K562 (cell line): ENCODE results near the gene PHLDA3. TPM values are rescaled to one million over a fixed set of nuclear protein-coding genes. Genes with fewer than 3 reads are reported as not detected.
A peak's percentile ranks its signal among the peaks of the same experiment; 100 is the strongest.

Experiments
- ATAC-seq: fragments of 200-7000 bp; cut with Tn5 transposase; 3 replicates; pipeline ENCODE4 v1.9.1; 2020; ENCODE audit warnings: moderate library complexity
- BruUV-seq: library from RNA; stranded (reverse); fragments of 400-500 nt; replicated peaks from 2 replicates; lab custom pipeline; 2021; lab: Mats Ljungman, UMichigan
- CTCF ChIA-PET: fragments of 300-600 bp; formaldehyde crosslinking; extraction: SDS; loops from one replicate; lab custom pipeline; 2021; ENCODE audit warnings: low intra/inter-chr PET ratio; lab: Yijun Ruan, JAX
- POLR2A ChIA-PET: fragments of 300-600, 350-650 bp; sonication (Branson Sonifier 250); formaldehyde crosslinking; extraction: SDS; loops from one replicate; lab custom pipeline; 2021; ENCODE audit warnings: antibody characterized with exemption, inconsistent platforms; lab: Yijun Ruan, JAX
- DNase-seq, 4 experiments: peaks; one replicate each; pipeline versions ENCODE4 v3.0.0 to v3.0.0-alpha.2; 2011 to 2018; ENCODE audit warnings: low spot score in 3 of 4, mixed read lengths in 3 of 4; ENCODE audit errors: extremely low read depth in 1 of 4
- FAIRE-seq: peaks from 2 replicates; lab custom pipeline; 2011; peaks lifted over from hg19 to GRCh38; lab: Jason Lieb, UNC
- H2AFZ ChIP-seq: 2 replicates; pipeline ENCODE4 v1.6.0; 2011; ENCODE audit warnings: low read depth, low read length, control low read depth, inconsistent platforms
- H3K27ac ChIP-seq: fragments of 200-600 bp; 3 replicates; pipeline ENCODE4 v1.8.0; 2011; ENCODE audit warnings: low read depth, mild to moderate bottlenecking, control low read depth, inconsistent platforms, low read length, moderate library complexity, mixed read lengths; ENCODE audit errors: extremely low read depth
- H3K27me3 ChIP-seq, 2 experiments: fragments of 300-600 bp in 1 of 2; 2 replicates in 1 of 2; 3 replicates in 1 of 2; pipeline versions ENCODE4 v1.6.0 to v1.8.0; 2011; ENCODE audit warnings: inconsistent platforms in 2 of 2, low read length in 2 of 2, mild to moderate bottlenecking in 1 of 2, mixed read lengths in 1 of 2, moderate library complexity in 1 of 2; ENCODE audit not compliant: control insufficient read depth in 2 of 2, insufficient read depth in 2 of 2
- H3K36me3 ChIP-seq: fragments of 300-600 bp; 3 replicates; pipeline ENCODE4 v1.8.0; 2011; ENCODE audit warnings: mild to moderate bottlenecking, low read length, inconsistent platforms; ENCODE audit not compliant: control insufficient read depth, insufficient read depth
- H3K4me1 ChIP-seq, 2 experiments: fragments of 200-600 bp in 1 of 2; replicated peaks in 1 of 2; 2 replicates in 1 of 2; 3 replicates in 1 of 2; pipeline versions ENCODE4 v1.5.1 to v1.8.0; 2011; ENCODE audit warnings: inconsistent platforms in 2 of 2, low read length in 2 of 2, mild to moderate bottlenecking in 1 of 2, mixed read lengths in 1 of 2, moderate library complexity in 1 of 2; ENCODE audit not compliant: control insufficient read depth in 2 of 2, insufficient read depth in 2 of 2
- H3K4me2 ChIP-seq: 2 replicates; pipeline ENCODE4 v1.6.1; 2011; ENCODE audit warnings: low read length, control low read depth, inconsistent platforms, mixed read lengths; ENCODE audit not compliant: insufficient read depth
- H3K4me3 ChIP-seq: fragments of 200-600 bp; sonication (generic), shearing (Covaris generic); 2 replicates; pipeline ENCODE4 v1.5.1; 2016; ENCODE audit warnings: control low read depth, inconsistent platforms
- H3K79me2 ChIP-seq: fragments of 200-600 bp; 3 replicates; pipeline ENCODE4 v1.8.0; 2011; ENCODE audit warnings: low read length, inconsistent platforms; ENCODE audit not compliant: control insufficient read depth, insufficient read depth
- H3K9ac ChIP-seq, 2 experiments: 2 replicates each; pipeline versions ENCODE4 v1.6.0 to v1.6.1; 2011; ENCODE audit warnings: low read depth in 2 of 2, low read length in 2 of 2, control low read depth in 1 of 2, inconsistent platforms in 1 of 2, mild to moderate bottlenecking in 1 of 2, mixed read lengths in 1 of 2; ENCODE audit not compliant: insufficient read depth in 1 of 2
- H3K9me1 ChIP-seq: one replicate; pipeline ENCODE4 v1.6.0; 2011; ENCODE audit warnings: inconsistent platforms, mild to moderate bottlenecking, low read length, moderate library complexity; ENCODE audit not compliant: control insufficient read depth, insufficient read depth
- H3K9me3 ChIP-seq: replicated peaks from 2 replicates; pipeline ENCODE4 v1.5.1; 2011; ENCODE audit warnings: low read depth, low read length, inconsistent platforms; ENCODE audit not compliant: control insufficient read depth, insufficient read depth
- H4K20me1 ChIP-seq: replicated peaks from 2 replicates; pipeline ENCODE4 v1.6.1; 2011; ENCODE audit warnings: low read length, inconsistent platforms, mixed read lengths; ENCODE audit not compliant: control insufficient read depth, insufficient read depth
- ADNP ChIP-seq: fragments of 200-800 bp; sonication (Bioruptor generic); IDR thresholded peaks from 2 replicates; pipeline ENCODE4 v1.6.1; 2016; ENCODE audit warnings: missing genetic modification characterization, missing compliant biosample characterization
- BRF1 ChIP-seq: IDR thresholded peaks from 3 replicates; pipeline ENCODE4 v1.6.1; 2011; ENCODE audit warnings: borderline replicate concordance, mild to moderate bottlenecking; ENCODE audit not compliant: insufficient read length; ENCODE audit errors: extremely low read depth
- CHD1 ChIP-seq: fragments of 200-600 bp; sonication (generic); IDR thresholded peaks from one replicate; pipeline ENCODE4 v1.6.1; 2012; ENCODE audit warnings: mild to moderate bottlenecking, moderate library complexity, low read length, inconsistent platforms
- CREBBP ChIP-seq: IDR thresholded peaks from one replicate; pipeline ENCODE4 v1.6.1; 2012; ENCODE audit warnings: low read depth, mild to moderate bottlenecking, control low read depth, inconsistent platforms, low read length
- GATA2 ChIP-seq: sonication (generic); formaldehyde crosslinking; IDR thresholded peaks from 2 replicates; pipeline ENCODE4 v1.4.0; 2020; ENCODE audit warnings: mild to moderate bottlenecking, missing genetic modification reagents
- RAD21 ChIP-seq, 2 experiments: fragments of 250-450 bp in 1 of 2; fragments of 450-650 bp in 1 of 2; sonication (Bioruptor Pico) in 1 of 2; formaldehyde crosslinking in 1 of 2; IDR thresholded peaks in 1 of 2; conservative IDR thresholded peaks in 1 of 2; 2 replicates each; pipeline versions ENCODE4 v1.4.0 to v1.8.0; 2020 to 2022; ENCODE audit warnings: mild to moderate bottlenecking in 2 of 2, moderate library complexity in 1 of 2
- RB1 ChIP-seq: fragments of 450-650 bp; IDR thresholded peaks from 2 replicates; pipeline ENCODE4 v1.6.1; 2017; ENCODE audit warnings: low read depth, mild to moderate bottlenecking
- ZNF431 ChIP-seq: sonication (generic); formaldehyde crosslinking; IDR thresholded peaks from 2 replicates; pipeline ENCODE4 v1.8.0; 2022; ENCODE audit warnings: mild to moderate bottlenecking, missing genetic modification reagents
- WGBS: fragments of 100-300 bp; shearing (Covaris generic); methylation state at CpG from one replicate; pipeline ENCODE4 v1.1.6; 2016; ENCODE audit warnings: low coverage, mixed read lengths; ENCODE audit not compliant: insufficient coverage; ENCODE audit errors: missing lambda C conversion rate; 5-methylcytosine and 5-hydroxymethylcytosine counted together
- in situ Hi-C: fragments of 300-500 bp; cut with MboI; formaldehyde crosslinking; loops from 4 replicates; pipeline ENCODE4 v1.15.0; 2018; ENCODE audit warnings: inconsistent platforms, mixed read lengths
- intact Hi-C: fragments of 100-400 bp; cut with micrococcal nuclease; formaldehyde crosslinking; loops from 2 replicates; pipeline ENCODE4 v1.14.2; 2022
- polyA plus RNA-seq, 8 experiments: library from polyadenylated mRNA; depleted of rRNA in 4 of 8; stranded (reverse) in 5 of 8; unstranded in 3 of 8; fragments of >200 nt; fragmentation: Nextera tagmentation in 2 of 8; fragmentation: Illumina TruSeq in 1 of 8; extraction: Ambion mirVana in 2 of 8; extraction: Trizol in 1 of 8; gene quantifications; 2 replicates each; pipeline versions ENCODE4 v1.2.1 to v1.2.3, GENCODE V29; 2011 to 2014; ENCODE audit warnings: inconsistent platforms in 1 of 8, missing spikeins in 1 of 8
- total RNA-seq, 7 experiments: library from RNA; depleted of rRNA in 6 of 7; stranded (reverse); fragments of >200 nt in 6 of 7; fragmentation: Illumina TruSeq in 2 of 7; extraction: Trizol in 2 of 7; gene quantifications; 2 replicates each; pipeline versions ENCODE4 v1.2.1 to v1.2.3, GENCODE V29; 2011 to 2021; ENCODE audit warnings: low replicate concordance in 1 of 7
- TF ChIP-seq, protein P1 (sequence below): fragments of 450-650 bp; IDR thresholded peaks from 2 replicates; pipeline ENCODE4 v1.7.0; 2016; ENCODE audit warnings: borderline replicate concordance
- TF ChIP-seq, protein P2 (sequence below): sonication (generic); formaldehyde crosslinking; IDR thresholded peaks from 2 replicates; pipeline ENCODE4 v1.8.0; 2022; ENCODE audit warnings: mild to moderate bottlenecking, missing genetic modification reagents
- TF ChIP-seq, protein P3 (sequence below), 3 experiments: IDR thresholded peaks in 2 of 3; conservative IDR thresholded peaks in 1 of 3; 2 replicates each; pipeline ENCODE4 v1.5.1; 2011 to 2012; ENCODE audit warnings: low read length in 3 of 3, mild to moderate bottlenecking in 3 of 3, control low read depth in 2 of 3, improper control_type of control experiment in 1 of 3, inconsistent platforms in 1 of 3, low read depth in 1 of 3, mixed read lengths in 1 of 3, moderate library complexity in 1 of 3; ENCODE audit not compliant: insufficient read depth in 2 of 3
- TF ChIP-seq, protein P4 (sequence below): fragments of 250-450 bp; sonication (Bioruptor Pico); IDR thresholded peaks from 2 replicates; pipeline ENCODE4 v1.5.1; 2021; ENCODE audit warnings: mild to moderate bottlenecking

The PHLDA3 gene
- total and polyA plus RNA-seq, 9 of the 15 experiments (the other 6 are each of a cell fraction or from before 2014, with no cell fraction given) = 0.11 to 0.27 TPM; not detected in 7

DNA sequence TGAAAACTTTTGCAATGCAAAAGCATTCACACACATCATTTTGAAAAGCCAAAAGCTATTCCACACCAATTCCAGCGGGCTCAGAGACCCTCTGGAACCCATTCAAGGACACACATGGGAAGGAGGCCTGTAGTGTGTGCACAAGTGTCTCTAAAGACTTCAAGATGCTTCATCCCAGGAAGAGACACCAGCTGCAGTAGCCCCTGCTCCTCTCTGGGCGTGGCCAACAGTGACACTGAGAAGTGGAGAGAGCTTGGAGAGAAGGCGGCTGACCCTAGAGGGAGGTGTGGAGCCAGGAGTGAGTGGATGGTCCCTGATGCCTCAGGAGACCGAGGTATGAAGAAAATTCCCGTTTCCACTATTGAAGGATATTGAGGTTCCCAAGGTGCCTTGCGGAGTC is 32.6 kb downstream of the PHLDA3 start:
- H3K27ac ChIP-seq = no peak overlapping the region
- in situ Hi-C loops (no loop called here), intact Hi-C loops (no loop called here)
- no peak overlapping the region for H3K9ac ChIP-seq
- H3K9me3 ChIP-seq = no peaks in the 10 kb centered on the region
- peaks cover 3% of the 10 kb centered on the region for H3K9me1 ChIP-seq
- H3K4me3 ChIP-seq = no peak overlapping the region
- ChIA-PET CTCF (interaction anchor here (0.8 to 3.5 kb wide), 5 partner anchors 11 to 79 kb away, joined by 3 to 30 read pairs (median 9); no protein-coding TSS in a partner anchor), POLR2A (interaction anchor here (0.7 to 1.7 kb wide), 5 partner anchors 12 to 77 kb away, joined by 3 to 4 read pairs (median 3); no protein-coding TSS in a partner anchor)
- peaks cover 0 to 4% of the 10 kb centered on the region in 2 experiments; a peak in 2 of 5 replicates for H3K4me1 ChIP-seq
- no peak overlapping the region for H3K4me2 ChIP-seq
- peak in 3 of 4 experiments; percentile 49 to 60 (median 56) for DNase-seq
- 5% methylated on average over 6 of the region's 6 CpGs for WGBS
- peak; percentile 92 for ATAC-seq
- no peaks in the 10 kb centered on the region for H4K20me1 ChIP-seq
- H2AFZ ChIP-seq = no peak overlapping the region
- no peaks in the 10 kb centered on the region for H3K36me3 ChIP-seq
- peaks cover 0 to 21% of the 10 kb centered on the region in 2 experiments; a peak in 3 of 5 replicates for H3K27me3 ChIP-seq
- FAIRE-seq = no peak
- H3K79me2 ChIP-seq = no peaks in the 10 kb centered on the region
- no TSS peak for BruUV-seq
- no peak for TF ChIP-seq CHD1
- no peak for TF ChIP-seq RB1
- TF ChIP-seq ZNF431 (CRISPR knock-in tag) = no peak
- TF ChIP-seq GATA2 (CRISPR knock-in tag) = no peak
- peak in 1 of 2 experiments; percentile 38; a peak in 2 of 4 replicates for TF ChIP-seq RAD21 (CRISPR knock-in tag; conservative IDR thresholded peaks at IDR 0.05 in 1 of 2, IDR thresholded peaks at IDR 0.05 in 1 of 2)
- TF ChIP-seq, protein P1, sequence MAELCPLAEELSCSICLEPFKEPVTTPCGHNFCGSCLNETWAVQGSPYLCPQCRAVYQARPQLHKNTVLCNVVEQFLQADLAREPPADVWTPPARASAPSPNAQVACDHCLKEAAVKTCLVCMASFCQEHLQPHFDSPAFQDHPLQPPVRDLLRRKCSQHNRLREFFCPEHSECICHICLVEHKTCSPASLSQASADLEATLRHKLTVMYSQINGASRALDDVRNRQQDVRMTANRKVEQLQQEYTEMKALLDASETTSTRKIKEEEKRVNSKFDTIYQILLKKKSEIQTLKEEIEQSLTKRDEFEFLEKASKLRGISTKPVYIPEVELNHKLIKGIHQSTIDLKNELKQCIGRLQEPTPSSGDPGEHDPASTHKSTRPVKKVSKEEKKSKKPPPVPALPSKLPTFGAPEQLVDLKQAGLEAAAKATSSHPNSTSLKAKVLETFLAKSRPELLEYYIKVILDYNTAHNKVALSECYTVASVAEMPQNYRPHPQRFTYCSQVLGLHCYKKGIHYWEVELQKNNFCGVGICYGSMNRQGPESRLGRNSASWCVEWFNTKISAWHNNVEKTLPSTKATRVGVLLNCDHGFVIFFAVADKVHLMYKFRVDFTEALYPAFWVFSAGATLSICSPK = no peak
- TF ChIP-seq, protein P2, sequence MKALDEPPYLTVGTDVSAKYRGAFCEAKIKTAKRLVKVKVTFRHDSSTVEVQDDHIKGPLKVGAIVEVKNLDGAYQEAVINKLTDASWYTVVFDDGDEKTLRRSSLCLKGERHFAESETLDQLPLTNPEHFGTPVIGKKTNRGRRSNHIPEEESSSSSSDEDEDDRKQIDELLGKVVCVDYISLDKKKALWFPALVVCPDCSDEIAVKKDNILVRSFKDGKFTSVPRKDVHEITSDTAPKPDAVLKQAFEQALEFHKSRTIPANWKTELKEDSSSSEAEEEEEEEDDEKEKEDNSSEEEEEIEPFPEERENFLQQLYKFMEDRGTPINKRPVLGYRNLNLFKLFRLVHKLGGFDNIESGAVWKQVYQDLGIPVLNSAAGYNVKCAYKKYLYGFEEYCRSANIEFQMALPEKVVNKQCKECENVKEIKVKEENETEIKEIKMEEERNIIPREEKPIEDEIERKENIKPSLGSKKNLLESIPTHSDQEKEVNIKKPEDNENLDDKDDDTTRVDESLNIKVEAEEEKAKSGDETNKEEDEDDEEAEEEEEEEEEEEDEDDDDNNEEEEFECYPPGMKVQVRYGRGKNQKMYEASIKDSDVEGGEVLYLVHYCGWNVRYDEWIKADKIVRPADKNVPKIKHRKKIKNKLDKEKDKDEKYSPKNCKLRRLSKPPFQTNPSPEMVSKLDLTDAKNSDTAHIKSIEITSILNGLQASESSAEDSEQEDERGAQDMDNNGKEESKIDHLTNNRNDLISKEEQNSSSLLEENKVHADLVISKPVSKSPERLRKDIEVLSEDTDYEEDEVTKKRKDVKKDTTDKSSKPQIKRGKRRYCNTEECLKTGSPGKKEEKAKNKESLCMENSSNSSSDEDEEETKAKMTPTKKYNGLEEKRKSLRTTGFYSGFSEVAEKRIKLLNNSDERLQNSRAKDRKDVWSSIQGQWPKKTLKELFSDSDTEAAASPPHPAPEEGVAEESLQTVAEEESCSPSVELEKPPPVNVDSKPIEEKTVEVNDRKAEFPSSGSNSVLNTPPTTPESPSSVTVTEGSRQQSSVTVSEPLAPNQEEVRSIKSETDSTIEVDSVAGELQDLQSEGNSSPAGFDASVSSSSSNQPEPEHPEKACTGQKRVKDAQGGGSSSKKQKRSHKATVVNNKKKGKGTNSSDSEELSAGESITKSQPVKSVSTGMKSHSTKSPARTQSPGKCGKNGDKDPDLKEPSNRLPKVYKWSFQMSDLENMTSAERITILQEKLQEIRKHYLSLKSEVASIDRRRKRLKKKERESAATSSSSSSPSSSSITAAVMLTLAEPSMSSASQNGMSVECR = no peak
- no peak for TF ChIP-seq ADNP (tag)
- TF ChIP-seq BRF1 = no peak
- no peak for TF ChIP-seq CREBBP
- TF ChIP-seq, protein P3, sequence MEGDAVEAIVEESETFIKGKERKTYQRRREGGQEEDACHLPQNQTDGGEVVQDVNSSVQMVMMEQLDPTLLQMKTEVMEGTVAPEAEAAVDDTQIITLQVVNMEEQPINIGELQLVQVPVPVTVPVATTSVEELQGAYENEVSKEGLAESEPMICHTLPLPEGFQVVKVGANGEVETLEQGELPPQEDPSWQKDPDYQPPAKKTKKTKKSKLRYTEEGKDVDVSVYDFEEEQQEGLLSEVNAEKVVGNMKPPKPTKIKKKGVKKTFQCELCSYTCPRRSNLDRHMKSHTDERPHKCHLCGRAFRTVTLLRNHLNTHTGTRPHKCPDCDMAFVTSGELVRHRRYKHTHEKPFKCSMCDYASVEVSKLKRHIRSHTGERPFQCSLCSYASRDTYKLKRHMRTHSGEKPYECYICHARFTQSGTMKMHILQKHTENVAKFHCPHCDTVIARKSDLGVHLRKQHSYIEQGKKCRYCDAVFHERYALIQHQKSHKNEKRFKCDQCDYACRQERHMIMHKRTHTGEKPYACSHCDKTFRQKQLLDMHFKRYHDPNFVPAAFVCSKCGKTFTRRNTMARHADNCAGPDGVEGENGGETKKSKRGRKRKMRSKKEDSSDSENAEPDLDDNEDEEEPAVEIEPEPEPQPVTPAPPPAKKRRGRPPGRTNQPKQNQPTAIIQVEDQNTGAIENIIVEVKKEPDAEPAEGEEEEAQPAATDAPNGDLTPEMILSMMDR (IDR thresholded peaks at IDR 0.05 in 2 of 3, conservative IDR thresholded peaks at IDR 0.05 in 1 of 3; ENCODE audit: insufficient read depth in 2 of 3, low read depth in 1 of 3, low read length in 3 of 3) = peak; percentile 50 to 53 (median 50); a peak in 5 of 6 replicates
- TF ChIP-seq, protein P4, sequence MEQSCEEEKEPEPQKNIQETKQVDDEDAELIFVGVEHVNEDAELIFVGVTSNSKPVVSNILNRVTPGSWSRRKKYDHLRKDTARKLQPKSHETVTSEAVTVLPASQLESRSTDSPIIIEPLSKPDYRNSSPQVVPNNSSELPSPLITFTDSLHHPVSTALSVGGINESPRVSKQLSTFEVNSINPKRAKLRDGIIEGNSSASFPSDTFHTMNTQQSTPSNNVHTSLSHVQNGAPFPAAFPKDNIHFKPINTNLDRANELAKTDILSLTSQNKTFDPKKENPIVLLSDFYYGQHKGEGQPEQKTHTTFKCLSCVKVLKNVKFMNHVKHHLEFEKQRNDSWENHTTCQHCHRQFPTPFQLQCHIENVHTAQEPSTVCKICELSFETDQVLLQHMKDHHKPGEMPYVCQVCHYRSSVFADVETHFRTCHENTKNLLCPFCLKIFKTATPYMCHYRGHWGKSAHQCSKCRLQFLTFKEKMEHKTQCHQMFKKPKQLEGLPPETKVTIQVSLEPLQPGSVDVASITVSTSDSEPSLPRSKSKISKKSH (CRISPR knock-in tag) = no peak
